Peyer's patch (tissue), 4 donors: ENCODE measurements around the gene ZNF383. TPM values are rescaled to one million over a fixed set of nuclear protein-coding genes. Genes with fewer than 3 reads are reported as not detected.

ENCODE experiments used
- DNase-seq, 3 donors: peaks; one replicate each; pipeline ENCODE4 v3.0.0-alpha.2; 2017 to 2019
- H3K27ac ChIP-seq, 4 donors: fragments of 200-600 bp; sonication (generic); one replicate each; pipeline ENCODE4 v1.5.1; 2016 to 2019
- H3K27me3 ChIP-seq, 2 donors: fragments of 200-600 bp; sonication (generic); one replicate each; pipeline ENCODE4 v1.5.1; 2019
- H3K36me3 ChIP-seq, 3 donors: fragments of 200-600 bp; sonication (generic); one replicate each; pipeline ENCODE4 v1.5.1; 2016 to 2019
- H3K4me1 ChIP-seq, 4 donors: fragments of 200-600 bp; sonication (generic); one replicate each; pipeline ENCODE4 v1.5.1; 2016 to 2019
- H3K4me3 ChIP-seq, 4 donors: fragments of 200-600 bp; sonication (generic); 1 replicate in 3 of 4; 2 replicates in 1 of 4; pipeline ENCODE4 v1.5.1; 2016 to 2019; ENCODE audit warnings: mild to moderate bottlenecking in 1 of 4
- H3K9me3 ChIP-seq, 4 donors: fragments of 200-600 bp; sonication (generic); one replicate each; pipeline ENCODE4 v1.5.1; 2016 to 2019; ENCODE audit warnings: mild to moderate bottlenecking in 1 of 4
- CTCF ChIP-seq, 6 experiments: fragments of 450-650 bp in 4 of 6; fragments of 200-600 bp in 2 of 6; sonication (generic) in 1 of 6; IDR thresholded peaks; one replicate each; pipeline ENCODE4 v1.5.1; 2017 to 2019; ENCODE audit warnings: antibody characterized with exemption in 6 of 6, mild to moderate bottlenecking in 3 of 6, moderate library complexity in 1 of 6
- POLR2A ChIP-seq, 2 donors: fragments of 450-650 bp; IDR thresholded peaks; one replicate each; pipeline ENCODE4 v1.5.1; 2017; ENCODE audit warnings: antibody characterized with exemption in 2 of 2, mild to moderate bottlenecking in 2 of 2, moderate library complexity in 2 of 2
- total RNA-seq, 4 donors: library from RNA; depleted of rRNA; stranded (reverse); fragments of >200 nt; gene quantifications; one replicate each; pipeline ENCODE4 v1.1.0, GENCODE V29; 2016

Gene ZNF383
- total RNA-seq, 4 donors from 2014 or later, result 7.4 to 23.1 (median 12.1) TPM

GRCh38 chr19:37217480-37217774 lies 587 bp upstream of the ZNF383 start:
- H3K9me3 ChIP-seq, result peaks cover 0 to 1% (median 0%) of the 10 kb centered on the region in 4 donors
- TF ChIP-seq POLR2A (IDR thresholded peaks at IDR 0.05), result no peak
- TF ChIP-seq CTCF (IDR thresholded peaks at IDR 0.05), result no peak
- peaks cover 0 to 8% (median 4%) of the 10 kb centered on the region in 4 donors for H3K4me1 ChIP-seq
- peak overlapping the region; percentile 64 to 80 (median 76) for H3K4me3 ChIP-seq
- H3K36me3 ChIP-seq, result peaks cover 0 to 25% (median 0%) of the 10 kb centered on the region in 3 donors
- H3K27me3 ChIP-seq, result no peaks in the 10 kb centered on the region
- H3K27ac ChIP-seq, result peak overlapping the region; percentile 80 to 97 (median 86)
- DNase-seq, result no peak

- Histone ChIP-seq H3K4me3 (peak overlapping the region; percentile 64 to 80 (median 76)), H3K36me3 (peaks cover 0 to 32% (median 0%) of the 10 kb centered on the region in 3 donors), H3K9me3 (peaks cover 0 to 4% (median 0%) of the 10 kb centered on the region in 4 donors), H3K4me1 (peaks cover 0 to 8% (median 4%) of the 10 kb centered on the region in 4 donors), H3K27me3 (no peaks in the 10 kb centered on the region), H3K27ac (peak overlapping the region; percentile 80 to 97 (median 86))
- TF ChIP-seq CTCF (IDR thresholded peaks at IDR 0.05) (no peak), POLR2A (IDR thresholded peaks at IDR 0.05) (no peak)
- no peak for DNase-seq
These were observed 550 bp downstream of the ZNF383 start for GRCh38 chr19:37218592-37218935.

GRCh38 chr19:37220383-37220782 lies 2.4 kb downstream of the ZNF383 start:
- Histone ChIP-seq H3K36me3 (peaks cover 0 to 45% (median 0%) of the 10 kb centered on the region in 3 donors), H3K27me3 (no peaks in the 10 kb centered on the region), H3K9me3 (peaks cover 0 to 12% (median 2%) of the 10 kb centered on the region in 4 donors), H3K4me1 (peaks cover 0 to 8% (median 4%) of the 10 kb centered on the region in 4 donors), H3K4me3 (no peak overlapping the region), H3K27ac (no peak overlapping the region)
- DNase-seq, result no peak
- TF ChIP-seq POLR2A (IDR thresholded peaks at IDR 0.05), result no peak
- TF ChIP-seq CTCF (IDR thresholded peaks at IDR 0.05), result no peak

- peaks cover 0 to 53% (median 0%) of the 10 kb centered on the region in 3 donors for H3K36me3 ChIP-seq
- TF ChIP-seq CTCF (IDR thresholded peaks at IDR 0.05), result no peak
- no peak for TF ChIP-seq POLR2A (IDR thresholded peaks at IDR 0.05)
These were observed 3.1 kb downstream of the ZNF383 start for GRCh38 chr19:37221136-37221535.

GRCh38 chr19:37226248-37226647 lies 8.2 kb downstream of the ZNF383 start:
- Histone ChIP-seq H3K36me3 (peaks cover 0 to 80% (median 0%) of the 10 kb centered on the region in 3 donors), H3K4me3 (no peak overlapping the region), H3K27ac (no peak overlapping the region), H3K4me1 (no peaks in the 10 kb centered on the region), H3K9me3 (peaks cover 0 to 60% (median 14%) of the 10 kb centered on the region in 4 donors), H3K27me3 (no peaks in the 10 kb centered on the region)
- no peak for DNase-seq
- no peak for TF ChIP-seq POLR2A (IDR thresholded peaks at IDR 0.05)
- no peak for TF ChIP-seq CTCF (IDR thresholded peaks at IDR 0.05)

More at GRCh38 chr19:37221136-37221535, 3.1 kb downstream of the ZNF383 start:
- peaks cover 0 to 8% (median 4%) of the 10 kb centered on the region in 4 donors for H3K4me1 ChIP-seq
- DNase-seq, result no peak
- H3K27ac ChIP-seq, result no peak overlapping the region
- H3K4me3 ChIP-seq, result no peak overlapping the region
- H3K27me3 ChIP-seq, result no peaks in the 10 kb centered on the region
- H3K9me3 ChIP-seq, result peaks cover 0 to 19% (median 2%) of the 10 kb centered on the region in 4 donors

- Histone ChIP-seq H3K4me3 (no peak overlapping the region), H3K27ac (no peak overlapping the region), H3K4me1 (no peaks in the 10 kb centered on the region), H3K36me3 (peaks cover 0 to 90% (median 4%) of the 10 kb centered on the region in 3 donors), H3K9me3 (peaks cover 0 to 76% (median 17%) of the 10 kb centered on the region in 4 donors), H3K27me3 (no peaks in the 10 kb centered on the region)
- no peak for DNase-seq
- TF ChIP-seq POLR2A (IDR thresholded peaks at IDR 0.05) (no peak), CTCF (IDR thresholded peaks at IDR 0.05) (peak in 2 of 6 experiments; percentile 20 to 36)
These were observed 10.0 kb downstream of the ZNF383 start for GRCh38 chr19:37227996-37228395.
